Caco-2 (cell line): ENCODE measurements around the gene KCTD18. TPM values are rescaled to one million over a fixed set of nuclear protein-coding genes. Genes with fewer than 3 reads are reported as not detected.

Source experiments
- BruUV-seq: library from RNA; stranded (reverse); fragments of 400-500 nt; replicated peaks from 2 replicates; lab custom pipeline; 2021; lab: Mats Ljungman, UMichigan
- CTCF ChIA-PET: fragments of 300-600 bp; sonication (Branson Sonifier 250); formaldehyde crosslinking; loops from one replicate; lab custom pipeline; 2022; ENCODE audit warnings: antibody characterized with exemption; lab: Charles Lee
- POLR2A ChIA-PET: fragments of 300-600 bp; sonication (Branson Sonifier 250); formaldehyde crosslinking; loops from one replicate; lab custom pipeline; 2022; ENCODE audit warnings: antibody characterized with exemption; lab: Charles Lee
- DNase-seq, 2 experiments: peaks; one replicate each; pipeline versions ENCODE4 v3.0.0 to v3.0.0-alpha.2; 2020 to 2022
- H3K27me3 ChIP-seq: replicated peaks from 2 replicates; pipeline ENCODE4 v1.6.0; 2011; ENCODE audit warnings: low read length; ENCODE audit not compliant: control insufficient read depth, insufficient read depth
- H3K36me3 ChIP-seq: 2 replicates; pipeline ENCODE4 v1.5.1; 2011; ENCODE audit warnings: low read length; ENCODE audit not compliant: control insufficient read depth, insufficient read depth
- H3K4me1 ChIP-seq: fragments of 250-450 bp; sonication (Bioruptor Pico); 2 replicates; pipeline ENCODE4 v1.5.1; 2020; ENCODE audit warnings: mild to moderate bottlenecking
- H3K4me3 ChIP-seq: 2 replicates; pipeline ENCODE4 v1.5.1; 2011; ENCODE audit warnings: low read depth, mild to moderate bottlenecking, control low read depth, low read length
- H3K9me3 ChIP-seq: fragments of 250-450 bp; sonication (Bioruptor Pico); 2 replicates; pipeline ENCODE4 v1.5.1; 2020; ENCODE audit warnings: mild to moderate bottlenecking, moderate library complexity
- H3K27ac Mint-ChIP-seq: one replicate; pipeline ENCODE4 v1.8.0; 2022; ENCODE audit warnings: mixed read lengths; ENCODE audit not compliant: unreplicated experiment
- H3K27me3 Mint-ChIP-seq: one replicate; pipeline ENCODE4 v1.8.0; 2022; ENCODE audit warnings: mixed read lengths; ENCODE audit not compliant: insufficient read depth, unreplicated experiment
- H3K36me3 Mint-ChIP-seq: one replicate; pipeline ENCODE4 v1.8.0; 2022; ENCODE audit warnings: mild to moderate bottlenecking, mixed read lengths; ENCODE audit not compliant: insufficient read depth, unreplicated experiment
- H3K4me1 Mint-ChIP-seq: one replicate; pipeline ENCODE4 v1.8.0; 2022; ENCODE audit warnings: low read depth, mixed read lengths; ENCODE audit not compliant: unreplicated experiment
- H3K4me3 Mint-ChIP-seq: one replicate; pipeline ENCODE4 v1.8.0; 2022; ENCODE audit warnings: mild to moderate bottlenecking, moderate library complexity, mixed read lengths; ENCODE audit not compliant: unreplicated experiment
- H3K9me3 Mint-ChIP-seq: one replicate; pipeline ENCODE4 v1.8.0; 2022; ENCODE audit warnings: mixed read lengths; ENCODE audit not compliant: unreplicated experiment
- CTCF ChIP-seq, 2 experiments: fragments of 200-600 bp in 1 of 2; IDR thresholded peaks; 1 replicate in 1 of 2; 2 replicates in 1 of 2; pipeline versions ENCODE4 v1.5.1 to v1.8.0; 2011 to 2022; ENCODE audit warnings: antibody characterized with exemption in 1 of 2, control low read depth in 1 of 2, inconsistent platforms in 1 of 2, low read depth in 1 of 2, low read length in 1 of 2, mild to moderate bottlenecking in 1 of 2, moderate library complexity in 1 of 2; ENCODE audit not compliant: insufficient read depth in 1 of 2, severe bottlenecking in 1 of 2, unreplicated experiment in 1 of 2
- intact Hi-C: fragments of 100-400 bp; cut with micrococcal nuclease; formaldehyde crosslinking; loops from one replicate; pipeline ENCODE4 v1.10.0; 2022; ENCODE audit not compliant: unreplicated experiment
- total RNA-seq: library from RNA; stranded (reverse); gene quantifications from 2 replicates; pipeline ENCODE4 v1.2.3, GENCODE V29; 2022

The KCTD18 gene
- total RNA-seq, 1 experiment from 2014 or later = 8.6 TPM

GRCh38 chr2:200534572-200534971, 24.7 kb upstream of the KCTD18 start:
- Mint-ChIP-seq H3K9me3 (no peaks in the 10 kb centered on the region), H3K27me3 (no peaks in the 10 kb centered on the region), H3K27ac (no peak overlapping the region), H3K4me3 (no peak overlapping the region), H3K36me3 (no peaks in the 10 kb centered on the region), H3K4me1 (no peaks in the 10 kb centered on the region)
- ChIA-PET POLR2A (no interaction called here), CTCF (interaction anchor here (0.6 kb wide), 1 partner anchor 42 kb away, joined by 3 read pairs; no protein-coding TSS in a partner anchor)
- H3K36me3 ChIP-seq = no peaks in the 10 kb centered on the region
- DNase-seq = no peak
- intact Hi-C loops = no loop called here
- no peaks in the 10 kb centered on the region for H3K27me3 ChIP-seq
- no peak for TF ChIP-seq CTCF (IDR thresholded peaks at IDR 0.05; ENCODE audit: insufficient read depth in 1 of 2, low read depth in 1 of 2, low read length in 1 of 2, severe bottlenecking in 1 of 2, unreplicated experiment in 1 of 2)
- BruUV-seq = no TSS peak
- H3K4me3 ChIP-seq = no peak overlapping the region
- no peaks in the 10 kb centered on the region for H3K4me1 ChIP-seq
- H3K9me3 ChIP-seq = no peaks in the 10 kb centered on the region

- no peak for TF ChIP-seq CTCF (IDR thresholded peaks at IDR 0.05; ENCODE audit: insufficient read depth in 1 of 2, low read depth in 1 of 2, low read length in 1 of 2, severe bottlenecking in 1 of 2, unreplicated experiment in 1 of 2)
- Mint-ChIP-seq H3K27ac (no peak overlapping the region), H3K4me1 (peaks cover 4% of the 10 kb centered on the region), H3K9me3 (no peaks in the 10 kb centered on the region), H3K36me3 (no peaks in the 10 kb centered on the region), H3K4me3 (no peak overlapping the region), H3K27me3 (no peaks in the 10 kb centered on the region)
- intact Hi-C loops = no loop called here
- DNase-seq = no peak
- CTCF ChIA-PET = no interaction called here
- no peaks in the 10 kb centered on the region for H3K27me3 ChIP-seq
- H3K9me3 ChIP-seq = no peaks in the 10 kb centered on the region
- BruUV-seq = no TSS peak
- H3K4me1 ChIP-seq = no peaks in the 10 kb centered on the region
- H3K36me3 ChIP-seq = no peaks in the 10 kb centered on the region
- POLR2A ChIA-PET = no interaction called here
- no peak overlapping the region for H3K4me3 ChIP-seq
Measured at GRCh38 chr2:200533754-200534153, 23.9 kb upstream of the KCTD18 start.

GRCh38 chr2:200528228-200528627, 18.4 kb upstream of the KCTD18 start:
- H3K27ac Mint-ChIP-seq = no peak overlapping the region
- ChIA-PET CTCF (no interaction called here), POLR2A (no interaction called here)
- intact Hi-C loops = no loop called here
- H3K9me3 Mint-ChIP-seq = no peaks in the 10 kb centered on the region
- BruUV-seq = no TSS peak
- H3K27me3 Mint-ChIP-seq = no peaks in the 10 kb centered on the region
- peaks cover 5% of the 10 kb centered on the region for H3K36me3 Mint-ChIP-seq
- Histone ChIP-seq H3K4me3 (no peak overlapping the region), H3K9me3 (no peaks in the 10 kb centered on the region), H3K36me3 (no peaks in the 10 kb centered on the region), H3K27me3 (no peaks in the 10 kb centered on the region), H3K4me1 (peaks cover 15% of the 10 kb centered on the region; the same call in 1 of the 2 replicates)
- H3K4me3 Mint-ChIP-seq = no peak overlapping the region
- no peak for DNase-seq
- TF ChIP-seq CTCF (IDR thresholded peaks at IDR 0.05; ENCODE audit: insufficient read depth in 1 of 2, low read depth in 1 of 2, low read length in 1 of 2, severe bottlenecking in 1 of 2, unreplicated experiment in 1 of 2) = no peak
- peaks cover 20% of the 10 kb centered on the region for H3K4me1 Mint-ChIP-seq
